GM21360 (cell line): ENCODE measurements around the gene CDK8.

Experiments used
- ATAC-seq: cut with Tn5 transposase; IDR thresholded peaks from one replicate; pipeline ENCODE4 v1.9.1; 2021; ENCODE audit warnings: mild to moderate bottlenecking, moderate library complexity; ENCODE audit not compliant: unreplicated experiment

The CDK8 gene

GRCh38 chr13:26379831-26380230 lies 125.9 kb downstream of the CDK8 start:
- no peak for ATAC-seq

- no peak for ATAC-seq
These were observed 127.0 kb downstream of the CDK8 start for GRCh38 chr13:26380930-26381329.

- ATAC-seq, result no peak
These were observed 128.4 kb downstream of the CDK8 start for GRCh38 chr13:26382366-26382765.

GRCh38 chr13:26382835-26383234 lies 128.9 kb downstream of the CDK8 start:
- no peak for ATAC-seq

- ATAC-seq, result no peak
These were observed 130.7 kb downstream of the CDK8 start for GRCh38 chr13:26384587-26384986.

- no peak for ATAC-seq
These were observed 132.1 kb downstream of the CDK8 start for GRCh38 chr13:26386026-26386425.

GRCh38 chr13:26390203-26390602 lies 136.3 kb downstream of the CDK8 start:
- no peak for ATAC-seq

GRCh38 chr13:26400545-26400944 lies 146.6 kb downstream of the CDK8 start:
- no peak for ATAC-seq

- ATAC-seq, result no peak
These were observed 147.1 kb downstream of the CDK8 start for GRCh38 chr13:26401069-26401468.

GRCh38 chr13:26401578-26402021 lies 147.7 kb downstream of the CDK8 start:
- ATAC-seq, result no peak

GRCh38 chr13:26406791-26407190 lies 152.9 kb downstream of the CDK8 start:
- no peak for ATAC-seq

GRCh38 chr13:26411206-26411605 lies 157.3 kb downstream of the CDK8 start:
- no peak for ATAC-seq

- no peak for ATAC-seq
These were observed 158.3 kb downstream of the CDK8 start for GRCh38 chr13:26412263-26412662.

GRCh38 chr13:26412936-26413716 lies 159.2 kb downstream of the CDK8 start:
- ATAC-seq, result no peak

- ATAC-seq, result no peak
These were observed 166.5 kb downstream of the CDK8 start for GRCh38 chr13:26420282-26420960.

- no peak for ATAC-seq
These were observed 168.1 kb downstream of the CDK8 start for GRCh38 chr13:26422036-26422435.

GRCh38 chr13:26423629-26424028 lies 169.7 kb downstream of the CDK8 start:
- ATAC-seq, result no peak

GRCh38 chr13:26424181-26424580 lies 170.3 kb downstream of the CDK8 start:
- ATAC-seq, result no peak

- no peak for ATAC-seq
These were observed 171.8 kb downstream of the CDK8 start for GRCh38 chr13:26425443-26426358.

- no peak for ATAC-seq
These were observed 179.8 kb downstream of the CDK8 start for GRCh38 chr13:26433776-26434175.

GRCh38 chr13:26435171-26435570 lies 181.2 kb downstream of the CDK8 start:
- no peak for ATAC-seq
